Gastrocnemius medialis (tissue), 4 donors: ENCODE measurements around the gene HOMER2.
A peak's percentile ranks its signal among the peaks of the same experiment; 100 is the strongest.

Source experiments
- POLR2A ChIP-seq, 2 donors: fragments of 450-650 bp; IDR thresholded peaks; one replicate each; pipeline ENCODE4 v1.6.1; 2017; ENCODE audit warnings: antibody characterized with exemption in 2 of 2, mild to moderate bottlenecking in 2 of 2, moderate library complexity in 2 of 2
- TF ChIP-seq, protein P1 (sequence below), 5 experiments: fragments of 450-650 bp in 3 of 5; fragments of 200-600 bp in 2 of 5; sonication (generic) in 2 of 5; IDR thresholded peaks in 4 of 5; conservative IDR thresholded peaks in 1 of 5; 1 replicate in 4 of 5; 2 replicates in 1 of 5; pipeline ENCODE4 v1.5.1; 2016 to 2019; ENCODE audit warnings: antibody characterized with exemption in 5 of 5, mild to moderate bottlenecking in 3 of 5, moderate library complexity in 3 of 5

DNA sequence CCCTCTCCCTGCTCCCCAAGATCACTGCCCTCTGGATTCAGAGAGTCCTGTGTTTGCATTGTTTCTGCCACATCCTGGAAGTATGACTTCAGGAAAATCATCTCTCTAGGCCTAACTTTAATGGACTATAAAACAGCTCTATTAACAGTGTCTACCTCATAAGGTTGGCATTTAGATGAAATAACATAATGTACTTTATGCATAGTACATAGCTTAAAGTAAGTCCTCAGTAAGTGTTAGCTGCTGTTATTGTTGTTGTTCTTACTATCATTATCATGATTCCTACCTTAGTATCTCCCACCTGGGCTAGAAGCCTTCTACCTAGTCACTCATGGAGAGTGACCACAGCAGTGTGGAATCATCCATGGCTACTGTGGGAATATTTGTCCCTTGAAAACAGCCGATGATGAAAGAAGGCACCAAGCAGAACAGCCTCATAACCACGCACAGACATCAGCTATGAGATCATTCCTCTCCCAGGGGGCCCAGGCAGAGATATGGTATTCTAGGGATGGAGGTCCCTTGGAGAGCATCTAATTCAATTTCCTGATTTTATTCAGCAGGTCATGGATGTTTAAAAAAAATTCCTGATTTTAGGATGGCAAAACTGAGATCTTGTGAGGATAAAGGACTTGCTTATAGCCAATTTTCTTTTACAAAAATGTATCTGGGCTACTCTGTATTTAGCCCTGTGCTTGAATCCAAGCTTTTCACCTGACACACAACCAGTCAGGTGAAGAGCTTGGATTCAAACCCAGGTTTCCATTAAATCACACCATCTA is 148.5 kb downstream of the HOMER2 start:
- TF ChIP-seq, protein P1, sequence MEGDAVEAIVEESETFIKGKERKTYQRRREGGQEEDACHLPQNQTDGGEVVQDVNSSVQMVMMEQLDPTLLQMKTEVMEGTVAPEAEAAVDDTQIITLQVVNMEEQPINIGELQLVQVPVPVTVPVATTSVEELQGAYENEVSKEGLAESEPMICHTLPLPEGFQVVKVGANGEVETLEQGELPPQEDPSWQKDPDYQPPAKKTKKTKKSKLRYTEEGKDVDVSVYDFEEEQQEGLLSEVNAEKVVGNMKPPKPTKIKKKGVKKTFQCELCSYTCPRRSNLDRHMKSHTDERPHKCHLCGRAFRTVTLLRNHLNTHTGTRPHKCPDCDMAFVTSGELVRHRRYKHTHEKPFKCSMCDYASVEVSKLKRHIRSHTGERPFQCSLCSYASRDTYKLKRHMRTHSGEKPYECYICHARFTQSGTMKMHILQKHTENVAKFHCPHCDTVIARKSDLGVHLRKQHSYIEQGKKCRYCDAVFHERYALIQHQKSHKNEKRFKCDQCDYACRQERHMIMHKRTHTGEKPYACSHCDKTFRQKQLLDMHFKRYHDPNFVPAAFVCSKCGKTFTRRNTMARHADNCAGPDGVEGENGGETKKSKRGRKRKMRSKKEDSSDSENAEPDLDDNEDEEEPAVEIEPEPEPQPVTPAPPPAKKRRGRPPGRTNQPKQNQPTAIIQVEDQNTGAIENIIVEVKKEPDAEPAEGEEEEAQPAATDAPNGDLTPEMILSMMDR (IDR thresholded peaks at IDR 0.05 in 4 of 5, conservative IDR thresholded peaks at IDR 0.05 in 1 of 5) = no peak
- peak in 1 of 2 donors; percentile 53 for TF ChIP-seq POLR2A (IDR thresholded peaks at IDR 0.05)
